GM18502 (cell line): ENCODE data around the gene ADAT1.
A peak's percentile ranks its signal among the peaks of the same experiment; 100 is the strongest.

ENCODE experiments used
- ATAC-seq: cut with Tn5 transposase; IDR thresholded peaks from one replicate; pipeline ENCODE4 v1.9.1; 2021; ENCODE audit warnings: mild to moderate bottlenecking; ENCODE audit not compliant: unreplicated experiment, poor library complexity

The ADAT1 gene, protein sequence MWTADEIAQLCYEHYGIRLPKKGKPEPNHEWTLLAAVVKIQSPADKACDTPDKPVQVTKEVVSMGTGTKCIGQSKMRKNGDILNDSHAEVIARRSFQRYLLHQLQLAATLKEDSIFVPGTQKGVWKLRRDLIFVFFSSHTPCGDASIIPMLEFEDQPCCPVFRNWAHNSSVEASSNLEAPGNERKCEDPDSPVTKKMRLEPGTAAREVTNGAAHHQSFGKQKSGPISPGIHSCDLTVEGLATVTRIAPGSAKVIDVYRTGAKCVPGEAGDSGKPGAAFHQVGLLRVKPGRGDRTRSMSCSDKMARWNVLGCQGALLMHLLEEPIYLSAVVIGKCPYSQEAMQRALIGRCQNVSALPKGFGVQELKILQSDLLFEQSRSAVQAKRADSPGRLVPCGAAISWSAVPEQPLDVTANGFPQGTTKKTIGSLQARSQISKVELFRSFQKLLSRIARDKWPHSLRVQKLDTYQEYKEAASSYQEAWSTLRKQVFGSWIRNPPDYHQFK

DNA sequence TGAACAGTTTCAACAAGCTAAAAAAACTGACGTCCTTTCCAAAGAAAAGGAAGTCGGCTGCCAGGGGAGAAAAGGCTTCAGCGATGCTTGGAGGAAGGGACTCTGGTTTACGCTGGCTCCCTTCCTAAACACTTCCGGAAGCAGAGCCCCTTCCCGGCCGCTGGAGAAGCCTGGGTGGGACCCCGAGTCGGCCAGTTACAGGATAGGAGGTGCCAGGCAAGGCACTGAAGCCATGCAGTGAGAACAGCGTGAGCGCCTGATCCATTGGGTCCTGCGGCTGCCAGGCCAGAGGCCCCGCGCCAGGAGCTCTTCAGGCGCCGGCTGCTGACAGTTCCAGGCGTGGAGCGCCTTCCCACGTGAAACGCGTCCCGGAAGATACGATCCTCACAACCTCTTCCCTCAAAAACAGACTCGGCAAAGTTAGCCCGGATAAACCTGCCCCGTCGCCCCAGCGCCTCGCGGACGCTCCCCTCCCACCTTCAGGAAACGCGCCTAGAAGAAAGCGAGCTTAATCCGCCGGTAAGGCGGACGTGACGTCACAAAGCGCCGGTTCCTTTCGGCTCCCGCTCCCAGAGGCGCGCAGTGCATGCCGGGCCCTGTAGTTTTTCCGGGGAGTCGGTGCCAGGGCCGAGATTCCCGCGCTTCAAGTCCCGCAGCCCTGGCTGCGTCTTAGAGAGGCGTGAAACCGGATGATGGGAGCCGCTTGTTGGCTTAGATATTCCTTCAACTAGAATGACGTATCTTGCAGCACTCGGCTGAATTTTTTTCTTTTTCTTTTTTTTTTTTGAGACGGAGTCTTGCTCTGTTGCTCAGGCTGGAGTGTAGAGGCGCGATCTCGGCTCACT is at the start of gene ADAT1:
ADAT1 (minus strand) TSS at position 521 of the 845 bp plus-strand sequence. CDS start 2,482 bp downstream, outside the sequence.
- ATAC-seq = peak; percentile 94

DNA sequence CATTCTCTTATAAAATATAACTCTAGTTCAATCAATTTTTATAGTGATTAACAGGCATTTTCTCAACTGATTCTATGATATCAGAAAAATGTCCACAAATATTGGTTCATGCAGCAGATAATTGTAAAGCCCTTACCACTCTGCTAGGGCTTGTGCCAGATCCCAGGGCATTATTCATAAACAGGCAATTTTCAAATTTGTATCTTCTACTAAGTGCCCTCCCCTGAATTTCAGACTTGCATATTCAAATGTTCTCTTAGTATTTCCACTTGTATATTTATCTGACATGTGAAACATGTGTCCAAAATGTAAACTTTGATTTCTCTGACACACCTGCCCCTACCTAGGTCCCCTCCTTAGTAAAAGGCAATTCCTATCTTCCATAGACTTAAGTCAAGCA is 44.4 kb upstream of the ADAT1 start:
- no peak for ATAC-seq

DNA sequence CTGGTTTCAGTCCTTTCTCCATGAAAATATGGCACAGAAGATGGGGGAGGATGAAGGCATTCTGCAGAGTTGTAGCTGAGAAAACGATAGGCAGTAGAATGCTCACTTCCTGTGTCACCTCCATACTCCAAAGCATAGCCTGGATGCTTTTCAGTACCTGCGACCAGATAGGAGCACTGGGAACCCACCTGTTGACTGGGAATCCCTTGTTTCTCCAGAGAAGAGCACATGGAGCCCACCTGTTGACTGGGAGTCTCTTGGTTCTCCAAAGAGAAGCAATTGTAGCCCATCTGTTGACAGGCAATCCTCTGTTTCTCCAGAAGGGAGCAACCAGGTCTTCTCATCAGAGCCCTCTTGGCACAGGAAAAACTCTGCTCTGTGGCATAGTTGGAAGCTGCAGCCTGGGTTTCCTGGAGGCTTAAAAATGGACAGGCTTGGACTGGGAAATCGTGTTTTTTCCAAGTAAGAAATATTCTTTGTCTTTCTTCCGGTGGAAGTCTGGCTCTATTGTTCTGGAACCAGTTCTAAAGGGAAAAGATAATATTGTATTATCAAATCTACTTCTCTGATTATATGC is 37.7 kb upstream of the ADAT1 start:
- ATAC-seq = no peak

DNA sequence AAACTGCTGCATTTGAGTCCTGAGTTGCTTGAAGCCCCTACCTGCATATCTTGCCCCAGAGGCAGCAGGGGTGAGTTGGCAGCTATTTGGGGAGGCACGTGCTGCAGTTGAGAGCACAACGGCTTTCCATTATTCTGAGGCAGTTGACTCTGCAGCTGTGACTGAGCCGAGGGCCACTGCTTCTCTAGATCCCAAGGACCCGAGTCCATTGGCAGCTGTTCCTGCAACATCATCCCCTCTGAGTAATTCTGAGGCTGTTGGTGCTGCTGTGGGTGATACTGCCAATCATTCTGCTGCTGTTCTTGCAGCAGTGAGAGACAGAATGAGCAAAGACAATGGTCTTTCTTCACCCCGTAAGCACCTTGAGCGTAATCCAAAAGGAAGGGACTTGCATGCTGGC is 37.2 kb upstream of the ADAT1 start:
- no peak for ATAC-seq

DNA sequence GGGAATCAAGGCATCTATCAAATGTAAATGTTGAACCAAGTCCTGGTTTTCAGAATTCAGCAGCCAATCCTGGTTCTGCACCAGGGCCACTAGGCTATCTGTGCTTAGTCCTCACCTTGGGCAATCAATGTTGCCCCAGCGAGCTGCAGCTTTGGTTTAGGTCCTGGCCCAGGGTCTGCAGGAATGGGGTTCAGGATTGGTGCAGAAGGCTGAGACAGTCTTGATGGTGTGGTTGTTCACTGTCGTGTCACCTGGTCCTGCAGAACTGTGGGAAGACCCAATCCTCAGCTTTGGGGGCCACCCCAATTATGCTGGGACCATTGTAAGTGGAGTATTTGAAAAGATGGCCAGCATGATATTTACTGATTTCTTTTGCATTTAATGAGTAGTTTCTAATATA is 35.1 kb upstream of the ADAT1 start:
- ATAC-seq = no peak

DNA sequence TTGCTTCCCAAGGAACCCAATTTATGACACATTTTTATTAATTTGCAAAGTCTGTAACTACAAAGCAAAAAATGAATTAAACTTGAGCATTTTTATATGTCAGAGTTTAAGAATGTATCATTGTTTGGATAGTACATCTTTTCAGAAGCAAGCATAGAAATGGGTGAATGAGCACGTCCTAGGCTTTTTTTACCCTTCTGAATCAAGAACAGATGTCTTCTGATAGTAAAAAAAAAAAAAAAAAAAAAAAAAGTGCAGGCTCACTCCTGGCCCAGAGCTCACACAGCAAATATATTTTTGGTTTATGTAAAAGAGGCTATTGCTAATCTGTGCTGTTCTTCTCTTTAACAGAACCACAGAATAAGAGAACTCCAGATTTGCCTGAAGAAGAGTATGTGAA is 30.8 kb upstream of the ADAT1 start:
- no peak for ATAC-seq

DNA sequence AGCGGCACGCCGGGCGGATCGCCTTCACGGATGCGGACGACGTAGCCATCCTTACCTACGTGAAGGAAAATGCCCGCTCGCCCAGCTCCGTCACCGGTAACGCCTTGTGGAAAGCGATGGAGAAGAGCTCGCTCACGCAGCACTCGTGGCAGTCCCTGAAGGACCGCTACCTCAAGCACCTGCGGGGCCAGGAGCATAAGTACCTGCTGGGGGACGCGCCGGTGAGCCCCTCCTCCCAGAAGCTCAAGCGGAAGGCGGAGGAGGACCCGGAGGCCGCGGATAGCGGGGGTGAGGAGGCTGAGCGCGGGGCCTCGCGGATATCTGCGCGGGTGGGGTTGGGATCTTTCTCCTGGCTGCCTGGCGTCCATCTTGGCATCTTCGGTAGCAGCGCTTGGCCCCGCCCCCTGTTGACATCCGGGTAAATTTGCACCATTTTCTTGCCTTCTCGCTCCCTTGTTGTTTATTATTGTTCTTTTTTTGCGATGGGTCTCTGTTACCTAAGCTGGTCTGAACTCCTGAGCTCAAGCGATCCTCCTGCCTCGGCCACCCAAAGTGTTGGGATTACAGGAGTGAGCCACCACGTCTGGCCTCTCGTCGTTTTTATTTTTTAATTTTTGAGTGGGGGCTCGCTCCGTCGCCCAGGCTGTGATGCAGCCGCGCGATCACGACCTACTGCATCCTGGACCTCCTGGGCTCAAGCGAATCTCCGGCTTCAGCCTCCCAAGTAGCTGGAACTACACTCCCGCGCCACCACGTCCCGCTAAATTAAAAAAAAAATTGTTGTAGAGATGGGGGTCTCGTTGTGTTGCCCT is 25.4 kb upstream of the ADAT1 start:
- peak; percentile 38 for ATAC-seq

DNA sequence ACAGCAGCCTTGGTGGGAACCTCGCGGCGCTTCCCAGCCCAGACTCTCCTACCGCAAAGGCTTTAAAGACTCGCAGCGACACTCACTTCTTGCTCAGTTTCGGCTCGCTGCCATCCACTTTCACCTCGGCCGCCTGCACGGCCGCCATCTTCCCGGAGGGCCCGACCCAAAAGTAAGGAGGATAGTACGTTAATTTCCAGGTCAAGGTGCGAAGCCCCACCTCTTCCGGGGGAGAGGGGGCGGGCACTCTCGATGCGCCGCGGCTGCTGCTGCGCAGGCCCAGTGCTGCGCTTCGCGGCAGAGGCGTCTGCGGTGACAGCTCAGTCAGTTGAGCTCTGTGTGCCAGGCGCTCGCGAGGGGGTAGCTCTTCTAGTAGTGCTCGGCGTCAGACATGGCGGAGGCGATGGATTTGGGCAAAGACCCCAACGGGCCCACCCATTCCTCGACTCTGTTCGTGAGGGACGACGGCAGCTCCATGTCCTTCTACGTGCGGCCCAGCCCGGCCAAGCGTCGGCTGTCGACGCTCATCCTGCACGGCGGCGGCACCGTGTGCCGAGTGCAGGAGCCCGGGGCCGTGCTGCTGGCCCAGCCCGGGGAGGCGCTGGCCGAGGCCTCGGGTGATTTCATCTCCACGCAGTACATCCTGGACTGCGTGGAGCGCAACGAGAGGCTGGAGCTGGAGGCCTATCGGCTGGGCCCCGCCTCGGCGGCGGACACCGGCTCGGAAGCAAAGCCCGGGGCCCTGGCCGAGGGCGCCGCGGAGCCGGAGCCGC is 24.6 kb upstream of the ADAT1 start, which contains the start of the genes KARS1 and TERF2IP:
KARS1 (minus strand) TSS at position 174 of the 773 bp plus-strand sequence; CDS start at position 148, 26 bp downstream.
TERF2IP (plus strand) TSS at position 282 of the 773 bp plus-strand sequence; CDS start at position 392, 110 bp downstream.
- peak; percentile 87 for ATAC-seq

DNA sequence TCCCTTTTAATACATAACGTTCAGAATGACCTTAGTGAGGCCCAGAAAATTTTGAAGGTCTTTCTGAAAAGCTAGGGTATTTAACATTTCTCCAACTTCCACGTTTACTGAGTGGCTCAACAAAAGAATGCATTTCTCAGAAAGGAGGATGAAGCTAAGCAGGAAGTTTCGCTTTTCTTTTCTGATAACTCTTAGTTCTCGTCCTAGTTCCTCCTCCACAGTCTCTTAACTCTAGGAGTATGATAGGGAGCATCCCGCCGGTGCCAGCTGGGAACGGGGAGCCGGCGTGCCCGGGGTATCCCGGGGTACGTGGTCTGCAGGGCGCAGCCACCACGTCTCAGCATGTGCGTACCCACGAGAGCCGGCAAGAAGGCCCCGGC is 24.0 kb upstream of the ADAT1 start:
- peak; percentile 29 for ATAC-seq

DNA sequence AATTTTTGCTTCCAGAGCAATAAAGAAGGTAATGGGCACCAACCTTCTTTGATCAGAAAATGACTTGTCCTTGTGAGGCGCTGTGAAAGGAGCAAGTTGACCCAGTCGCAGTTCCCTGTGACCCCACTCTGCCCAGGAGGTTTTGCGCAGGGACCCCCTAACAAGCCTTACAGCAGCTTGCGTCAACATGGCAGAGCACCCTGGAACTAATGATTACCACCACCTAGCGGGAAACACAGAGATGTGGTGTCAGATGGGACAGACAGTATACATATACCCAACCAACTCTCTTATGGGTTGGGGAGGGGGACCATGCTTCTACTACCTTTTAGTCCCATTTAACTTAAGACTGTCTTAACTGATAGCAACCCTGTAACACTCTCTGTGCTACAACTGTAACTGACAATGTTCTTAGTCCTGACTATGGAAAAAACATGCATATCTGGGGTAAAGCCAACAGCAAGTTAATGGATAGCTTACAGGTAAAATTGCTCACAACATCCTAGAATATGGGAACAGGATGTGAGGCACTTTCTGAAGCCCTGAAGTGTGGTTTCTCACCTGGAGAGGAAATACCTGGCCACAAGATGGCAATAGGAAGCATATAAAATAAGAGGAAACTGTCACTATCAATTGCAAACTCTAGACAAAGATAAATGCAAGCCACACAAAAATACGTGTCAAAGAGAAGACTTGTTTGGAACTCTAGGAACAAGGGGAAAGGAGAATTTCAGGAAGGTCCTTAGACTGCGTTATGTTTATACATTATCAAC is 21.3 kb upstream of the ADAT1 start:
- ATAC-seq = no peak

DNA sequence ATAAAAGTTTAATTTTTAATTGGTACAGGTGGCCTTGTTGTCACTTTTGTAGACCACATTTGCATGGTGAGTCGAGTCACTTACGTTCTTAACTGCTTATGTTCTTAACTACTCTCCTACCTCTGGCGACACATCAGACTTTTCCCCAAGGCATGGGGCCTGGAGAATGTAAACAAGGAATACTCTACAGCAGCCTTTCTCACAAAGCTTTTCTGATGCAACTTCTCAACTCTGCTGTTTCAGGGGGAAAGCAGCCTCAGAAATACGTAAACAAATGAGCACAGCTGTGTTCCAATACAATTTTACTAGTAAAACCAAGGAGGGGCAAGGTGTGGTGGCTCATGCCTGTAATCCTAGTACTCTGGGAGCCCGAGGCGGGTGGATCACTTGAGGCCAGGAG is 17.5 kb upstream of the ADAT1 start:
- no peak for ATAC-seq

DNA sequence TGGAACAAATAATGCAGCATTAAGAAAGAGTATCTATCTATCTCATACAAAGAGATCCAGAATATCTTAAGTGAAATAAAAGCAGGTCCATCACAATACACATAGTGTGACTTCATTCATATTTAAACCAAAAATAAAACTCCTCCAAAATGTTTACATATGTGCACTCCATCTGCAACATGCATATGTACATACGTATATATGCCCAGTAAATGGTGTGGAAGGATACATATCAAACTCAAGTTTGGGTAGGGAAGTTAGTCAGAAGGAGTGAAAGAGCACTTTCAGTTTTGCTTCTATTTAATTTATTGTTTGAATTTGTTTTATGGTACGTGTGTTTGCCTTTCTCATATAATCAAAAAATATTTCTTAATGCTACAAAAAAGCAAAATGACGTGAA is 12.0 kb upstream of the ADAT1 start:
- no peak for ATAC-seq

DNA sequence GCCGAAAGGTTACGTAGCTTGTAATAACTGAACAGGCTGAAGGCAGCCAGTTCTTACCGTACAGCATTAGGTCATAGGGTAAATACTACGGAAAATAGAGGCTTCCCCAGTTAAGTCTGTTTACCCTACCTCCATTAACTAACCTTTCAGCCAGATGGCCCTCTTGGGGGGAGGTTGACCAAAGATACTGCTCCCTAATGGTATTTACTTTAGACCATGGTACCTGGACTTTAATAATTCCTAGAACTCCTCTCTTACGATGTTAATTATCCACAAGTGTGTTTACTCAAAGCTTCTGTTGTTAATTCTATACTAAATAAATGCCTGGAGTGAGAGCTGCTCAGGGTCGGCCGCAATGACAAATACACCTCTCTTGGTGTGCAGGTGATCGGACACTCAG is 9.8 kb upstream of the ADAT1 start:
- no peak for ATAC-seq

DNA sequence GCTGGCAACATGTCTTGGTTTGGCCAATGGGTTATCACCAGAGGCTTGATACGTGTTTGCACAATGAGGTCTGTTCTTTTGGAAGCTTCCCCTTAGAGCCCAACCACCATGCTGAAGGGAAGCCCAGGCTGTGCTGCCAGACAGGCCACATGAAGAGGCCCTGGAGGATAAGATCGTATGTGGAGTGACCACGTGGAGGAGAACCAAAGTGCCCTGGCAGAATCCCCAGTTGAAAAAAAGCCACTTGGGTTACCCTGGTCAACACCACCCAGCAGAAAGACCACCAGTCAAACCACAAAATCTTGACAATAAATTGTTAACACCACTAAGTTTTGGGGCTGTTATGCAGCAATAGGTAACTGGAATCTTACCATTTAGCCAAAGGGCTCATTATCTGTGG is 7.0 kb upstream of the ADAT1 start:
- ATAC-seq = no peak

DNA sequence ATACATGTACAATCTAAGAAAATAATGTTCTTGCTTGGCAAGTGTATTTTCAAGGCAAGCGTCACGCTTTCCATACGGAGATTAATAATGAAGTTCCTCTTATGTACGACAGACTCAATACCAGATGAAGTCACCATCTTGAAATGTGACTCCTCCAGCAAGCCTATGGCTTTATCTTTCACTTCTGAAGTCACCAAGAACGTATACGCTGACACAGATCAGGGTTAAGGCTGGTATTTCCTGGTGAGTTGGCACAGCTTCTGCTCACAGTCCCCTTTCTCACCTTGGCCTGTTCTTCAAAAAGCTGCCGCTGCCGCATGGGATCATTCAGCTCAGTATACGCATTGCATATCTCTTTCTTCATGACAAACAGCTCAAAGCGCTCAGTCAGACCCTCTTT is 6.1 kb upstream of the ADAT1 start:
- no peak for ATAC-seq

DNA sequence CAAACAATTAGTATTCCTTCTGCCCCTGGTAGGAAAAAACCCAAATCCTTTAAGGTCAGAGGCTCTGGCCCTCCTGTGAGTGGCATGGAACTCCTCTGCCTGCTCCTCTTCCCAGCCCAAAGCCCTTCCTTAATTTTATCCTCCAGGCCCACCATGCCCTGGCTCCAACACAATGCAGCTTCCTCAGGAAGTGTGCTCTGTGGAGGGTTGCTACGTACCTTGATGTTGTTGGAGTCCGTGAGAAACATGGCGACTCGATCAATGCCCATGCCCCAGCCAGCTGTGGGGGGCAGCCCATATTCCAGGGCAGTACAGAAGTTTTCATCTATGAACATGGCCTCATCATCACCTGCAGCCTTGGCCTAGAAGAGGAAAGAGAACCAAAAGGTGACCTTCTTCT is 5.3 kb upstream of the ADAT1 start:
- no peak for ATAC-seq

DNA sequence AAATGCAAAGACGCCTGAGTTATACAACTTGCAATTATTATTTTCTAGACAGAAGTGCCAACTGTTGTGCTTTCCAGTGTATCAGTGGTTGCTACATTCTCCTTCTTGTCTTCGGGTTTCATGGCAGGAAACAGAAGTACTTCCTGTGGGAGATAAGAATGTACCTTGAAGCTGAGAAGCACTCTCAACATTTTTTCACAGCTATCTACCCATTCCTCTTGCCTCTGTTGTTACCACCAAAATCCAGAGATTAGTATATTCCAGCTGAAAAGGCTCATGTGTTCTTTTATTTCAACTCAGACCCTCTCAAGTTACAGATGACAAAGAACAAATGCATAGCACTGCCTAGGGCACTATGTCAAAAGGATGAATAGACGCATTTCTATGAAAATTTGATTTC is 4.8 kb upstream of the ADAT1 start:
- ATAC-seq = no peak

DNA sequence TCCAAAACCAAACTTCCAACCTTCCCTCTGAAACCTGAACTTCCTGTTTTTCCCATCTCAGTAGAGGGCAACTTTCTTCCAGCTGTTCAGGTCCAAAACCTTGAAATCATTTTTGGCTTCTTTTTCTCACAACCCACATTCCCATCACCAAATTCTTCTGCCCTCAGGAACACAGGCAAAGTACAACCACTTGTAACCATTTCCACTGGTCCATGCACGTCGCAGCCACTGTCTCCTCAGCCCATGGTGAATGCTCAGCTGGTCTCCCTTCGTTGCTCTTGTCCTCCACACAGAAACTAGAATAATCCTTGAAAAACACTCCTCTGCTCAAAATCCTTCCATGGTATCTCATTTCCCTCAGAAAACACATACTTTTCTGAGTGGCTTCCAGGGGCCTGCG is 3.7 kb upstream of the ADAT1 start:
- no peak for ATAC-seq
